HEK293T (cell line): ENCODE results near the gene SPDYA.
A peak's percentile ranks its signal among the peaks of the same experiment; 100 is the strongest.

Experiments
- CTCF ChIA-PET: fragments of 350-600 bp; formaldehyde crosslinking; extraction: SDS; loops from one replicate; lab custom pipeline; 2021; ENCODE audit warnings: antibody characterized with exemption, inconsistent platforms; lab: Yijun Ruan, JAX
- POLR2A ChIA-PET: fragments of 350-600 bp; formaldehyde crosslinking; extraction: SDS; loops from one replicate; lab custom pipeline; 2020; ENCODE audit warnings: antibody characterized with exemption, inconsistent platforms; lab: Yijun Ruan, JAX
- DNase-seq: peaks from one replicate; pipeline ENCODE4 v3.0.0; 2012; ENCODE audit warnings: mixed read lengths; ENCODE audit errors: extremely low spot score
- ARNT ChIP-seq: fragments of 450-650 bp; IDR thresholded peaks from 2 replicates; pipeline ENCODE4 v1.6.1; 2017; ENCODE audit warnings: mild to moderate bottlenecking
- BHLHE40 ChIP-seq: fragments of 450-650 bp; IDR thresholded peaks from 2 replicates; pipeline ENCODE4 v1.6.1; 2016; ENCODE audit warnings: mild to moderate bottlenecking, moderate library complexity, borderline replicate concordance
- CTBP1 ChIP-seq: fragments of 450-650 bp; IDR thresholded peaks from 2 replicates; pipeline ENCODE4 v1.6.1; 2016; ENCODE audit warnings: borderline replicate concordance
- ELF4 ChIP-seq: fragments of 450-650 bp; IDR thresholded peaks from 2 replicates; pipeline ENCODE4 v1.6.1; 2017; ENCODE audit warnings: antibody characterized with exemption
- FOXA1 ChIP-seq: fragments of 450-650 bp; IDR thresholded peaks from 2 replicates; pipeline ENCODE4 v1.6.1; 2016; ENCODE audit warnings: mild to moderate bottlenecking
- FOXK2 ChIP-seq: fragments of 450-650 bp; IDR thresholded peaks from 2 replicates; pipeline ENCODE4 v1.6.1; 2016; ENCODE audit warnings: mild to moderate bottlenecking
- FOXM1 ChIP-seq: fragments of 450-650 bp; IDR thresholded peaks from 2 replicates; pipeline ENCODE4 v1.6.1; 2017; ENCODE audit warnings: mild to moderate bottlenecking, borderline replicate concordance
- HDGF ChIP-seq: fragments of 450-650 bp; IDR thresholded peaks from 2 replicates; pipeline ENCODE4 v1.6.1; 2017; ENCODE audit warnings: antibody characterized with exemption, borderline replicate concordance
- L3MBTL2 ChIP-seq: fragments of 450-650 bp; conservative IDR thresholded peaks from 2 replicates; pipeline ENCODE4 v1.6.1; 2016; ENCODE audit warnings: mild to moderate bottlenecking
- LEF1 ChIP-seq: fragments of 450-650 bp; IDR thresholded peaks from 2 replicates; pipeline ENCODE4 v1.6.1; 2017; ENCODE audit warnings: mild to moderate bottlenecking, borderline replicate concordance
- NFRKB ChIP-seq: fragments of 450-650 bp; IDR thresholded peaks from 2 replicates; pipeline ENCODE4 v1.6.1; 2016; ENCODE audit warnings: mild to moderate bottlenecking, moderate library complexity
- SP1 ChIP-seq: fragments of 450-650 bp; IDR thresholded peaks from 2 replicates; pipeline ENCODE4 v1.6.1; 2017
- SUZ12 ChIP-seq: fragments of 450-650 bp; IDR thresholded peaks from 2 replicates; pipeline ENCODE4 v1.6.1; 2016; ENCODE audit warnings: mild to moderate bottlenecking
- TARDBP ChIP-seq: fragments of 450-650 bp; IDR thresholded peaks from 2 replicates; pipeline ENCODE4 v1.6.1; 2016
- ZNF384 ChIP-seq: fragments of 450-650 bp; IDR thresholded peaks from 2 replicates; pipeline ENCODE4 v1.6.1; 2016
- TF ChIP-seq, protein P1 (sequence below): fragments of 450-650 bp; IDR thresholded peaks from 2 replicates; pipeline ENCODE4 v1.6.1; 2016

SPDYA gene

DNA sequence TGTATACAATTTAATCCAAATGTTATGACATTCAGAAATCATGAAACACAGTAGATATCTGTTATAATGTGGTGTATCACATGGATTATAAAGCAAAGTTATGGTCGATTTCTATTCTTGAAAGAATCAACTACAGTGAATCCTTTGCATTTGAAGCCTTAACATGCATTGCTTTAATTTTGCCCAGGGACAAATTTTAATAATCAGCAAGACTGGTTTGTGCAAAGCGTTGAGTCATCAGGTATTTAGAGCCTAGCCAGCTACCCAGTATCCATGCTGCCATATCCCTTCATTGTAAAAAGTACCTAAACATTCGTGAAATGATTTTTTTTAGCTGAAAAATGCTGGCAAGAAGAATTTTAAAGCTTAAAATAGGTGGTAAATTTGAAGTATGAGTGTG lies 8.9 kb upstream of the SPDYA start:
- ChIA-PET CTCF (interaction anchor here (0.8 kb wide), 1 partner anchor 235 kb away, joined by 5 read pairs; no protein-coding TSS in a partner anchor), POLR2A (no interaction called here)
- DNase-seq: no peak
- TF ChIP-seq NFRKB (no peak), BHLHE40 (no peak), SUZ12 (no peak), ARNT (no peak), LEF1 (no peak), TARDBP (no peak), L3MBTL2 (no peak), FOXM1 (no peak), SP1 (no peak), CTBP1 (no peak), FOXK2 (no peak), ZNF384 (no peak), HDGF (no peak)
- TF ChIP-seq, protein P1, sequence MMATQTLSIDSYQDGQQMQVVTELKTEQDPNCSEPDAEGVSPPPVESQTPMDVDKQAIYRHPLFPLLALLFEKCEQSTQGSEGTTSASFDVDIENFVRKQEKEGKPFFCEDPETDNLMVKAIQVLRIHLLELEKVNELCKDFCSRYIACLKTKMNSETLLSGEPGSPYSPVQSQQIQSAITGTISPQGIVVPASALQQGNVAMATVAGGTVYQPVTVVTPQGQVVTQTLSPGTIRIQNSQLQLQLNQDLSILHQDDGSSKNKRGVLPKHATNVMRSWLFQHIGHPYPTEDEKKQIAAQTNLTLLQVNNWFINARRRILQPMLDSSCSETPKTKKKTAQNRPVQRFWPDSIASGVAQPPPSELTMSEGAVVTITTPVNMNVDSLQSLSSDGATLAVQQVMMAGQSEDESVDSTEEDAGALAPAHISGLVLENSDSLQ: no peak

DNA sequence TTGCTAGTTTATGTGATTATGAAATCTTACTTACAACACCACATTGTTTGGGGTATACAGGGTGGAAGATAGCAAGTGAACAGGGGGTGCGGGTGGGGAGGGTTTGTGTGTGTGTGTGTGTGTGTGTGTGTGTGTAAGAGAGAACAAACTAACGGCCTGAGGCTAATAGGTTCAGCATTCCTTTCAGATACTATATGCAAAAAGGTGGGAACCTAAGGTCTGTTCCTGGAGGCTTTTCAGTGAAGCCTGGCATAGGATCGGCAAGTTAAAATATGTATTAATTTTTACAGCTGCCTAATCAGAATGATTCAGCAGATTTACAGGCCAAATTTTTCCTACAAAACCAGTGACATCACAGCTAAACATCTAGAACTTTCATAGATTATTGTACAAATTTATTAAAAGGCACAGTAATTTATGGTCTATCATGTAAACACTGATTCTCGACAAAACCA lies 7.6 kb upstream of the SPDYA start:
- TF ChIP-seq NFRKB (no peak), ZNF384 (no peak), FOXM1 (no peak), SUZ12 (no peak), FOXK2 (no peak), LEF1 (no peak), SP1 (no peak), FOXA1 (no peak), CTBP1 (no peak), BHLHE40 (no peak), ARNT (no peak), HDGF (no peak), ELF4 (no peak), L3MBTL2 (no peak), TARDBP (no peak)
- TF ChIP-seq, protein P1: no peak
- POLR2A ChIA-PET: no interaction called here
- no peak for DNase-seq
- CTCF ChIA-PET: interaction anchor here (0.6 kb wide), 1 partner anchor 8 kb away, joined by 3 read pairs; no protein-coding TSS in a partner anchor

DNA sequence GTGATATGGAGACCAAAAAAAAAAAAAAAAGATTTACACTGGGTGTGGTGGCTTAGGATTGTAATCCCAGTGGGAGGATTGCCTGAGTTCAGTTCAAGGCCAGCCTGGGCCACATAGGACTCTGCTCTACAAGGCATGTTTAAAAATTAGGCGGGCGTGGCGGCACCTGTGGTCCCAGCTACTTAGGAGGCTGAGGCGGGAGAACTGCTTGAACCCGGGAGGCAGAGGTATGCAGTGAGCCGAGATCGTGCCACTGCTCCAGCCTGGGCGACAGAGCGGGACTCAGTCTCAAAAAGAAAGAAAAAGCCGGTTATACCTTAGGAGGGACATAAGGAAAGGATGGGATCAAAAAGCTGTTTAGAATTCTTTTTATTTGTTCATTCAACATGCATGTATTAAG lies 707 bp upstream of the SPDYA start:
- no peak for TF ChIP-seq NFRKB
- no peak for DNase-seq
- CTCF ChIA-PET: no interaction called here
- POLR2A ChIA-PET: no interaction called here

DNA sequence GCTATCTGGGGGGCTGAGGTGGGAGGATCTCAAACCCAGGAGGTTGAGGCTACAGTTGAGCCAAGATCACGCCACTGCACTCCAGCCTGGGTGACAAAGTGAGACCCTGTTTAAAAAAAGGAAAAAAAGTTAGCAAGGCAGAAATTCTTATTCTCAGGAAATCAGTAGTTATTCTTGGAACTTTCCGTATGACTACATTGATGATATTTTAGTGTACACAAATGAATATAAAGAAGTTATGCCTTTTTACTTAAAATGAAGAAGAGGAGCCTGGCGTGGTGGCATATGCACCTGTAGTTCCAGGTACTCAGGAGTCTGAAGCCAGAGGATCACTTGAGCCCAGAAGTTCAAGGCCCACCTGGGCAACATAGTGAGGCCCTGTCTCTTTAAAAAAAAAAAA lies 7.4 kb downstream of the SPDYA start:
- DNase-seq: no peak
- TF ChIP-seq SP1 (no peak), BHLHE40 (no peak), HDGF (no peak), SUZ12 (no peak), LEF1 (no peak), NFRKB (no peak), TARDBP (no peak), ZNF384 (no peak), L3MBTL2 (no peak), ELF4 (no peak), ARNT (no peak), FOXK2 (no peak)
- ChIA-PET CTCF (no interaction called here), POLR2A (interaction anchor here (0.6 kb wide), 1 partner anchor 49 kb away, joined by 3 read pairs; no protein-coding TSS in a partner anchor)

DNA sequence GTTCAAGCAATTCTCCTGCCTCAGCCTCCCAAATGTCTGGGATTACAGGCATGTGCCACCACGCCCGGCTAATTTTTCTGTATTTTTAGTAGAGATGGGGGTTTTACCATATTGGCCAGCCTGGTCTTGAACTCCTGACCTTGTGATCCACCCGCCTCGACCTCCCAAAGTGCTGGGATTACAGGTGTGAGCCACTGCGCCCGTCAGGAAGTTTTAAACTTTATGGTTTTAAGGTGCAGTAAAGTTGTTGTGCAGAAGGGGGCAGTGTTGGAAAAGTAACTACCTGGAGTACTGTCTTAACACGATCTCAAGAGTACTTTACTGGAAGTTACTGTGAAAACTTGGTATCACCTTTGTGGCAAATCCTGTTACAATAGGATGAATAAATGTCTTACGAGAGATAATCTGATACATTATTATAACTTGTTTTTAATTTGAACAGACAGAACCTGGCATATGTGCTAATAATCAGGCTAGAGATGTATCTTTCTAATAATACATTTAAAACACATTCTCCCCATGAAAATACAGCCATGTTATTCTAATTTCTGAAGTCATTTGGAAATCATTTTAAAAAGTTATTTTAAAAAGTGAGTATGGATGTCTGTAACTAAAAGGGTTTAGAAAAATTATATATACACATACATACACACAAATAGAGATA lies 10.8 kb downstream of the SPDYA start:
- TF ChIP-seq ZNF384 (no peak), ELF4 (no peak), SUZ12 (no peak), NFRKB (no peak), ARNT (no peak), FOXA1 (no peak), HDGF (no peak), SP1 (no peak), LEF1 (no peak), CTBP1 (no peak), BHLHE40 (no peak), FOXM1 (no peak), L3MBTL2 (no peak), FOXK2 (no peak), TARDBP (no peak)
- TF ChIP-seq, protein P1: no peak
- ChIA-PET POLR2A (interaction anchor here (0.8 kb wide), 1 partner anchor 262 kb away, joined by 3 read pairs; no protein-coding TSS in a partner anchor), CTCF (no interaction called here)
- DNase-seq: peak; percentile 62

DNA sequence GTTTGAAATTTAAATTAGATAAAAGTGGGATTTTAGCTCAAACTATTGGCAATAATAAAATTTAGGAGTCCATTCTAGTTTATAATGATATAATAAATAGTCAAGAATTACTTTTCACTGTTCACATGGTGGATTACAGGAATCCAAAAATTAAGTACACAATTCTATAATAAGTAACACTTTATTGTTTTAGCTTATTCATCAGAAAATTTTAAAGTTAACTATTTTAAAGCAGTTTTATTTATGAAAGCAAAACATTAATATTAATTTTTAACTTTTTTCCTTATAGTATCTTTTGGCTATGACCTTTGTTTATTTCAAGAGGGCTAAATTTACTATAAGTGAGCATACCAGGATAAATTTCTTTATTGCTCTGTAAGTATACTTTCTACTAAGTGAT lies 11.4 kb downstream of the SPDYA start:
- ChIA-PET CTCF (no interaction called here), POLR2A (interaction anchor here (0.8 kb wide), 1 partner anchor 262 kb away, joined by 3 read pairs; no protein-coding TSS in a partner anchor)
- DNase-seq: no peak
- TF ChIP-seq L3MBTL2 (no peak), FOXM1 (no peak), FOXA1 (no peak), SUZ12 (no peak), ARNT (no peak), CTBP1 (no peak), FOXK2 (no peak), SP1 (no peak), ELF4 (no peak), TARDBP (no peak), ZNF384 (no peak), LEF1 (no peak)
- TF ChIP-seq, protein P1: no peak
